NCI-H1417 (cell line): ENCODE measurements around the gene CBY3.
A peak's percentile ranks its signal among the peaks of the same experiment; 100 is the strongest.
"Not testable (repeated sequence)": the region's sequence is repeated elsewhere in the genome, so short reads cannot be mapped to it uniquely, and the experiment has no call there.

Source experiments
- DNase-seq, 3 experiments: peaks; one replicate each; lab custom pipeline; 2025; lab: John Stamatoyannopoulos, UW

CBY3 gene

DNA sequence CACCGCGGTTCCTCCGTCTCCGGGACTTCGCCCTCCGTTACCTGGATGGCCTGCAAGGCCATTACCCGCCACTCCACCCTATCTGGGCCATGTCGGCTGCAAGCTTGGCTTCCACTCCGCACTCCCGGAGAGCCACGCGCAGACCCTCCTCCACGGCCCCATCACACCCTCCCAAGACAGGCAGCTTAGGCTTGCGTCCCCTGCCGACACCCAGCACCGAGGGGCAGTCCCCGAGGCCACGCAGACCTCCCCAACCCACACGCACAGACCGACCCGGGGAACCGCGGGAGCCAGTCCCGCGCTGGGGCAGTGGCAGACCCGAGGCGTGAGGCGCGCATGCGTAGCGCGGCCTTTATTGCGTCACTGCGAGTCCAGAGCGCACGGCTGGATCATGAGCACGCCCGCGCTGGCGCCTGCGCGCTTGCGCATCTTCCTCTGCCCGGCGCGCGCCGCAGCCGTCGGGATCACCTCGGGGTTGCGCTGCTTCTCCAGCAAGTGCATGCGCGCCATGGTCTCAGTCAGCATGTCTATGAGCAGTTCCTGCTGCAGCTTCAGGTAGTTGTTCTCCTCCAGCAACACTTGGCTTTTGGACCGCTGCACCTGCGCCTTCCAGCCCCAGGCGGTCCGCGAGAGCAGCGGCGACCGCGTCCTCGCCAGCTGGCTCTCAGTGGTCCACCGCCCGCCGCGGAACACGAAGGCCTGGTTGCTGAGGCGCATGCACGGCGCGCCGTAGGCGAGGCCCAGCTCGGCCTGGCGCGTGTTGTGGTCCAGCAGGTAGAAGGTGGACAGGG lies 2.4 kb downstream of the CBY3 start:
- peak; percentile 89 to 96 (median 94) for DNase-seq

DNA sequence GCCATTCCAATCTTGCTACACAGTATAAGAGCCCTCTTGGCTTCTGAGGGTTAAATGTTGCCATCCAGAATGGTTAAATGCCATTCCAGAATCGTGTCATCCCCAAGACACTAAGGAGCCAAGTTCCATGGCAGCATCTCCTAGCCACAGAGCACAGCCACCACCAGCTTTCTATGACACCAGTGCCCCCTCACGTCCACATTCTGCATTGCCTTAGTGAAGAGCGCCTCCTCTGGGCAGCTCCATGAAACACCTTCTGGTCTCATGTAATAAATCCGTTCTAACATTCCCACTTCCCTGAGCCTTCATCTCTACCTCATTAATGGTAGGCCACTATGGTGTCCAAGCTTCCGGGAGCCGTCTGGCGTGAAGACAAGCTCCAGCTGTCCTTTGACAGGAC lies 12.4 kb downstream of the CBY3 start:
- peak in 1 of 3 experiments; percentile 42 for DNase-seq

DNA sequence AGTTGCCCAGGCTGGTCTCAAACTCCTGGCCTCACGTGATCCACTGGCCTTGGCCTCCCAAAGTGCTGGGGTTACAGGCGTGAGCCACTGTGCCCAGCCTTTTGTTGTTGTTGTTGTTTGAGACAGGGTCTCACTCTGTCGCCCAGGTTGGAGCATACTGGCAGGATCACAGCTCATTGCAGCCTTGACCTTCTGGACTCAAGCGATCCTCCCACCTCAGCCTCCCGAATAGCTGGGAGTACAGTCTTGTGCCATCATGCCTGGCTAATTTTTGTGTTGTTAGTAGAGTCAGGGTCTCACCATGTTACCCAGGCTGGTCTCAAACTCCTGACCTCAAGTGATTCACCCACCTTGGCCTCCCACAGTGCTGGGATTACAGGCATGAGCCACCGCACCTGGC lies 19.2 kb downstream of the CBY3 start:
- DNase-seq = not testable (repeated sequence)

DNA sequence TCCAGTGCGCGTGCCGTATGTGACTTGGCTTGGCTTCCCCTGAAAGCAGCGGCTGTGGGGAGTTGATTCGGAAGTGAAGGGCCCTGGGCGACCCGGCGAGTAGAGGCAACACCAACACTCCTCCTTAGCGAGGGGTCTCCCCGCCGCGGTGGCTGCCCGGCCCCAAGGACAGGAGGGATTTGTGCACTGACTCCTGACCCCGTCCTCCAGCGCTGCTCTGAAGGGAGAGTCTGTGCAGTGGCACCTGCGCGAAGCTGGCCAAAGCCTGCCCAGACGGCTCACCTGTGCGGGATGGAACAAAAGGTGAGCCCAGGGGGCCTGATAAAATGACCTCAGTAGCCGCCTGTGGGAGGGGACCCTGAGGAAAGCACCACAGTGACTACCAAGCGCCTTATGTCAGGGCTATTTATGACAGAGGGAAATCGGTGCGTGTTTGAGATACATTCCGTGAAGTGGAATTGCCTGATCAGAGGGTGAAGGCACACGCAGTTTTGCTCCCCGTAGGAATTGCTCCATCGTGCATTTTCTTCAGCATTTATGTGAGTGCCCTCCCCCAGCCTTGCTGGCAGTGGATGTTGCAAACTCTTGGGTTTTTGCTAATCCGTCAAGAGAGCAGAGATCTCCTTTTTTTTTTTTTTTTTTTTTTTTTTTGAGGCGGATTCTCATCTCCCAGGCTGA lies 22.5 kb downstream of the CBY3 start:
- DNase-seq = peak in 2 of 3 experiments; percentile 21 to 52

DNA sequence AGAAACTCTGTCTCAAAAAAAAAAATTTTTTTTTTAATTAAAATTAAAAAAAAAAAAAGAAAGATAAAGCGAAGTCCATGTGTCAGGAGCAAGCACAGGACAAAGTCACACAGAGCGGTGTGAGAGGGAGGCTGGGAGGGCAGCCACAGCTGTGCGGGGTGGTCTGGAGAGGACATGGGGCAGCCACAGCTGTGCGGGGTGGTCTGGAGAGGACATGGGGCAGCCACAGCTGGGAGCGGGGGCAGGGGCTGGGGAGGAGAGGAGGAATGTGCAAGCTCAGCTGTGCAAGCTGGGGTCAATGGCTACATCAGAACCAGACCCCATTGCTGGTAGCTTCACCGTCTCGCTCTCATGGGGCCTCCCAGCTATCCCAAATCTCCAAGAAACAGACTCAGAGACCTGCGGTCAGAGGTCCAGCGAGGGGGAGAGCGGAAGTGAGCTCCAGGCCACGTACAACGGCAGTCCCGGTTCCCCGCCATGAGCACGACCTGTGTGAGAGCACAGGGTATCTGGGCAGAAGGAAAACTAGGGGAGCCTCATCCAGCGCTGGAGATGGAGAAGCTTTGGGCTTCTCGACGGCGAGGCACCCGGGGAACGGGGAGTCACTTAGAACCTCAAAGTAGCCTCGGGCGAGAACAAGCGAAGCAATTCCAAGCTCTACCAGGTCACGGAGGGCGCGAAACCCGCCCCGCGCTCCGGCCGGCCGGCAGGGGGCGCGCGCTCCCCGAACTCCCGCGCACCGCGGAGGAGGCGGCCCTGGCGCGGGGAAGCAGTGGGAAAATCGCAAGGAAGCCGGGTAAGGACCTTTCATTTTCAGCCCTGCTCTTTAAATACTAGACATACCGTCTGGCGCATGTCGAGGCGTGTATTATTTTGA lies 23.3 kb downstream of the CBY3 start:
- DNase-seq = not testable (repeated sequence)

DNA sequence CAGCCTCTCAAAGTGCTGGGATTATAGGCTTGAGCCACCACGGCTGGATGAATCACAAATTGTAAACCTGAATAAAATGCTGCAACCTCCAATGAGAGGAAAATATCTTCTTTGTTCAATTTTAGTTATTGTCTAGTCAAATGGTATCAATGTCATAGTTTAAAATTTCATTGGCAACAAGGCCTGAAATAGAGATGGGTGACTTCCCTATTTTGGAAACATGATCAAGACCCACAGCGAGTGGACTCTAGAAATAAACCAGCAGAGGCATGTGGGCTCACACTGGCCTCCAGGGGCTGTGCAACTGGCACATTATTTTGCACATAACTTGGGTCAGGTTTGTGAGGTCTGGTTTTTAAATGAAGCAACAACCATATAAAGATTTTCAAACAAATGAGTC lies 27.7 kb downstream of the CBY3 start:
- not testable (repeated sequence) for DNase-seq

DNA sequence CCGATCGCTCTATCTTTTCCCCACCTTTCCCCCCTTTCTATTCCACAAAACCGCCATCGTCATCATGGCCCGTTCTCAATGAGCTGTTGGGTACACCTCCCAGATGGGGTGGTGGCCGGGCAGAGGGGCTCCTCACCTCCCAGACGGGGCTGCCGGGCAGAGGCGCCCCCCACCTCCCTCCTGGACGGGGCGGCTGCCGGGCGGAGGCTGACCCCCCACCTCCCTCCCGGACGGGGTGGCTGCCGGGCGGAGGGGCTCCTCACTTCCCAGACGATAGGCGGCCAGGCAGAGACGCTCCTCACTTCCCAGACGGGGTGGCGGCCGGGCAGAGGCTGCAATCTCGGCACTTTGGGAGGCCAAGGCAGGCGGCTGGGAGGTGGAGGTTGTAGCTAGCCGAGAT lies 30.6 kb downstream of the CBY3 start:
- not testable (repeated sequence) for DNase-seq

DNA sequence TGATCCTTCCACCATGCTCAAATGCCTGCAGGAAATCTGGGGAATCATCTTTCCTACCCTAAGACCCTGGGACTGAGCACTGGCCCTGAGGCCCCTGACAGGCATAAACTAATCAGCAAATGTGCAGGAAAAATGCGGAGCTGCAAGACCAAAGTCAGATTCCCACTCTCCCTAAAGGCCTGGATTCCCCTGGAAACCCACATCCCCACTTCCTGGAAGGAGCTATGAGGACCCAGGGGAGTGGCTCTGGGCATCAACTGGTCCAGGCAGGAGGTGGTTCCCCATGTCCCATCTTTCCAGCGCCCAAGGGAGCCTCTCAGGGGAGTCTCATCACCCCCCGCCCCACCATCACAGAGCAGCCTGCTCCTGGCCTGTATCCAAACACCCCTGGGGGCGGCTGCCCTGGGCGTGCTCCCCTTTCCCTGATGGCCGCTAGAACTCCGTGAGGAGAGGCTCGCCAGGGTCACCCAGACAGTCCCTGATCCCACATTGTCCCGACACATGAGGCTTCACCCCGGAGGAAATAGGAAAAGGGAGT lies 31.6 kb downstream of the CBY3 start:
- not testable (repeated sequence) for DNase-seq

DNA sequence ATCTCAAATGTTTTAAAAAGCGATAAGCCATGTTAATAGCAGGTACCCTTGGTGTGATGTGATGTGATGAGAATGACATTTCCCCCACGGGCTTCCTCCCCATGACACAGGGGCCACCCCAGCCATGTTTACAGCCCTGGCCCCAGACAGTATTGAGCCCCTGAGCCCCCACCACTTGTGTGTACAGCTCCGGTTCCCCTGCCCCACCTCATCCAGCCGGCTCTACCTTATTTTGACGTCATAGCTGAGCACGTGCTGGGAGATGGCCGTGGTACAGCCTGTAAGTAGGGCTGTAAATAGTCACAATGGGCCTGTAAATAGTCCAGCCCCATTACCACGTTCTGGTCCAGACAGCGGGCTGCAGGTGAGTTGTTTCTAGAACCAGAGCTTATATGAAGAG lies 32.4 kb downstream of the CBY3 start:
- DNase-seq = no peak

DNA sequence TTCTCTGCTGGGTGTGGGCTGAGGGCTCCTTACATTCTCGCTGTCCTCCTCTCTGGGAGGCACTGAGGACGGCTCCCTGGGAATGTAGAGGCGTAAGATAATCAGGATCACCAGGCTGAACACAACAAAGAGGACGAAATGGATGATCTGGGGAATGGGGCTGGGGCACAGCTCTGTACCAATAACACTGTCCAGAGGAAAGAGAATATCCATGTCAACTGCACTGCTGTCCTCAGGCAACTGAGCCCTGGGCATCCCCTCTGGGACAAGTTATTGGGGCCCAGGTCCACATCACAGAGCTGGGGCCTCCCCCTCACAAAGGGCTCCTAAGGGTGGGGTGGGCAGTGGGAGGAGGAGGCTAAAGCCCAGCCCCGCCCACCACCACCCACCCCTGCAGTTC lies 36.1 kb downstream of the CBY3 start:
- DNase-seq = not testable (repeated sequence)

DNA sequence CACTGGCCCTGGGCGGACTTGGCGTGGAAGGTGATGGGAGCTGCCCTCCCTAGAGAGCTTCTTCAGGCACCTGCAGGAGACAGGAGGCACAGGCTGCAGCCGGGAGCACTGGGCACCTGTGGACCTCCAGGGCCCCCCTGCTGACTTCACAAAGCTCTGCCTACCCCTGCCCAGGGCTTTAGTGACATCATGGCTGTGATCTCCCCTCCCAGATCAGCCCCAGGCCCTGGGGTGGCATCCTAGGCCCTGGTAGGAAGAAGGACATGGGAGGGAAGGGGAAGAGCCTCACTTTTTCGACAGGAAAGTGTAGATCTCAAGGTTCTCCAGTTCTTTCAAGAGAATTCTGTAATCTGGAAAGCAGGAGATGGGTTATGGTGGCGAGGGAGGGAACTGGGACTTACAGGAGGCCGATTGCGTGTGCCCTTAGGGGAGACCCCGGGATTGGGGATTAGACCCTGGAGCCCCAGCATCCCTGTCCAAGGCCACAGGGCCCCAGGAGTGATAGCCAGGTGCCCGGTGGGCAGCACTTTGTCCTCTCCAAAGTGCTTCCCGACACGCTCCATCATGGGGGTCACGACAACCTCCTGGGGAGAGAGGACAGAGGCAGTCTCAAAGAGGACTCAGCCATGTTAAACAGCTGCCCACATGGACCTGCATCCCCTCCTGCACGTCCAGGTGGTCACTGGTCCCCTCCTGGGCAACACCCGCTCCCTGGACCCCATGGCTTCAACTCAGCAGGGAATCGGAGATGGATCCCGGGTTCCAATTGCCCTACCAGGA lies 37.5 kb downstream of the CBY3 start:
- not testable (repeated sequence) for DNase-seq

DNA sequence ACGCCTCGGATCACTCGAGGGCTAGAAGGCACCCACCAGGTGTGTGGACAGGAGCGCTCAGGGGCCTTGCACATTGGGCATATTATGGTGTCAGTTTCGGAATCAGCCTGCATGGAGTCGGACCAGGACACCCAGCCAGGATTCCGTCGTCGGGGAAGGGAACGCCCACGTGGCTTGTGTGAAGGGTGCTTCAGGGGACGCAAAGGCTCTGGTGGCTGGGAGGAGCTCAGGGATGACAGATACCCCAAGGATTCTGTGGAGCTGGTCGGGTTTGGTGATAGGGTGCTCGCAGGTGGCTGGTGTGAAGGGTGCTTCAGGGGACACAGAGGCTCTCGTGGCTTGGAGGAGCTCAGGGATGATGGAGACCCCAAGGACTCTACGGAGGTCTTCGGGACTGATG lies 38.2 kb downstream of the CBY3 start:
- not testable (repeated sequence) for DNase-seq

DNA sequence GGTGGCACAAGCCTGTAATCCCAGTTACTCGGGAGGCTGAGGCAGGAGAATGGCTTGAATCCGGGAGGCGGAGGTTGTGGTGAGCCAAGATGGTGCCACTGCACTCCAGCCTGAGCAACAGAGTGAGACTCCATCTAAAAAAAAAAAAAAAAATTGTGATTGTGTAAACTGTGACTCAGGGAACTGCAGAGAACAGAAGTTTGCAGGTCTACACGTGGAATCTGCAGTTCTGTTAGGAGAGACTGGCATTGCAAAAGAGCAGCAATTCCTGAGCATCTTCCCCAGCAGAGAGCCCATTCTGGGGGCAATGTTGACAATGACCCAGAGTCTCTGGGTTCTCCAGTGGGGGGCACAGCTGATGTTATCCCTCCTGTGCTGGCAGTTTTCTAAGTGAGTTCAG lies 39.1 kb downstream of the CBY3 start:
- not testable (repeated sequence) for DNase-seq

DNA sequence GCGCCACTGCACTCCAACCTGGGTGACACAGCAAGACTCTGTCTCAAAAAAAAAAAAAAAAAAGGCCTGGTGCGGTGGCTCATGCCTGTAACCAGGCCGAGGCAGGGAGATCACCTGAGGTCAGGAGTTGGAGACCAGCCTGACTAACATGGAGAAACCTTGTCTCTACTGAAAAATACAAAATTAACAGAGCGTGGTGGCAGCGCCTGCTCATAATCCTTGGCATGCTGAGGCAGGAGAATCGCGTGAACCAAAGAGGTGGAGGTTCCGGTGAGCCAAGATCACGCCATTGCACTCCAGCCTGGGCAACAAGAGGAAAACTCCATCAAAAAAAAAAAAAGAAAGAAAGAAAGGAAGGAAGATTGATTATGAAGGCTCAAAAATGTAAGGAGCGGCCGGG lies 41.5 kb downstream of the CBY3 start:
- not testable (repeated sequence) for DNase-seq

DNA sequence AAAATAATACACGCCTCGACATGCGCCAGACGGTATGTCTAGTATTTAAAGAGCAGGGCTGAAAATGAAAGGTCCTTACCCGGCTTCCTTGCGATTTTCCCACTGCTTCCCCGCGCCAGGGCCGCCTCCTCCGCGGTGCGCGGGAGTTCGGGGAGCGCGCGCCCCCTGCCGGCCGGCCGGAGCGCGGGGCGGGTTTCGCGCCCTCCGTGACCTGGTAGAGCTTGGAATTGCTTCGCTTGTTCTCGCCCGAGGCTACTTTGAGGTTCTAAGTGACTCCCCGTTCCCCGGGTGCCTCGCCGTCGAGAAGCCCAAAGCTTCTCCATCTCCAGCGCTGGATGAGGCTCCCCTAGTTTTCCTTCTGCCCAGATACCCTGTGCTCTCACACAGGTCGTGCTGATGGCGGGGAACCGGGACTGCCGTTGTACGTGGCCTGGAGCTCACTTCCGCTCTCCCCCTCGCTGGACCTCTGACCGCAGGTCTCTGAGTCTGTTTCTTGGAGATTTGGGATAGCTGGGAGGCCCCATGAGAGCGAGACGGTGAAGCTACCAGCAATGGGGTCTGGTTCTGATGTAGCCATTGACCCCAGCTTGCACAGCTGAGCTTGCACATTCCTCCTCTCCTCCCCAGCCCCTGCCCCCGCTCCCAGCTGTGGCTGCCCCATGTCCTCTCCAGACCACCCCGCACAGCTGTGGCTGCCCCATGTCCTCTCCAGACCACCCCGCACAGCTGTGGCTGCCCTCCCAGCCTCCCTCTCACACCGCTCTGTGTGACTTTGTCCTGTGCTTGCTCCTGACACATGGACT lies 46.3 kb downstream of the CBY3 start:
- not testable (repeated sequence) for DNase-seq

DNA sequence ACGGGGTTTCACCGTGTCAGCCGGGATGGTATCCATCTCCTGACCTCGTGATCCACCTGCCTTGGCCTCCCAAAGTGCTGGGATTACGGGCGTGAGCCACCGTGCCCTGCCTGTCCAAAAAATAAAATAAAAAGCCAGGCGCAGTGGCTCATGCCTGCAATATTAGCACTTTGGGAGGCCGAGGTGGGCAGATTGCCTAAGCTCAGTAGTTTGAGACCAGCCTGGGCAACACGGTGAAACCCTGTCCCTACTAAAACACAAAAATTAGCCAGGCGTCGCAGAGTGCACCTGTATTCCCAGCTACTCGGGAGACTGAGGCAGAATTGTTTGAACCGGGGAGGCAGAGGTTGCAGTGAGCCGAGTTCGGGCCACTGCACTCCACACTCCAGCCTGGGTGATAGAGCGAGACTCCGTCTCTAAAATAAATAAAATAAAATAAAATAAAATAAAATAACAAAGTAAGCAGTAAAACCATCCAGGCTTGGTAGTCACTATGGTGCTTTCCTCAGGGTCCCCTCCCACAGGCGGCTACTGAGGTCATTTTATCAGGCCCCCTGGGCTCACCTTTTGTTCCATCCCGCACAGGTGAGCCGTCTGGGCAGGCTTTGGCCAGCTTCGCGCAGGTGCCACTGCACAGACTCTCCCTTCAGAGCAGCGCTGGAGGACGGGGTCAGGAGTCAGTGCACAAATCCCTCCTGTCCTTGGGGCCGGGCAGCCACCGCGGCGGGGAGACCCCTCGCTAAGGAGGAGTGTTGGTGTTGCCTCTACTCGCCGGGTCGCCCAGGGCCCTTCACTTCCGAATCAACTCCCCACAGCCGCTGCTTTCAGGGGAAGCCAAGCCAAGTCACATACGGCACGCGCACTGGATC lies 47.1 kb downstream of the CBY3 start:
- peak in 1 of 3 experiments; percentile 16 for DNase-seq
